ENCODE results near the gene CC2D2A.

- TF ChIP-seq EZH2 (IDR thresholded peaks at IDR 0.05) = no peak
- TF ChIP-seq POLR2A (IDR thresholded peaks at IDR 0.05; ENCODE audit: borderline replicate concordance, extremely low read depth, insufficient read depth, insufficient read length) = no peak
- TF ChIP-seq CTCF (IDR thresholded peaks at IDR 0.05 in 2 of 3, conservative IDR thresholded peaks at IDR 0.05 in 1 of 3; ENCODE audit: borderline replicate concordance in 1 of 3, insufficient read depth in 1 of 3, low read depth in 2 of 3, low read length in 2 of 3) = no peak
These were observed 3.1 kb upstream of the CC2D2A start for GRCh38 chr4:15466596-15466995.
